Astrocyte of the spinal cord (primary cell): Measurements from ENCODE around the gene KLF16.

Experiments
- DNase-seq: peaks from one replicate; pipeline ENCODE4 v3.0.0; 2011; ENCODE audit warnings: low read depth, low spot score
- H3K4me3 ChIP-seq: 2 replicates; pipeline ENCODE4 v1.5.1; 2011; ENCODE audit warnings: low read depth, mild to moderate bottlenecking, low read length, moderate library complexity
- in situ Hi-C: cut with HindIII; loops from 2 replicates; pipeline ENCODE4 v1.10.0; 2017; ENCODE audit warnings: low sequenced_read_pairs
- TF ChIP-seq, protein P1 (sequence below): IDR thresholded peaks from 2 replicates; pipeline ENCODE4 v1.5.1; 2012; ENCODE audit warnings: low read depth, mild to moderate bottlenecking, low read length, inconsistent platforms

The KLF16 gene

GRCh38 chr19:1807030-1807694, 56.2 kb downstream of the KLF16 start:
- no peak overlapping the region for H3K4me3 ChIP-seq
- in situ Hi-C loops = no loop called here

GRCh38 chr19:1806184-1807029, 57.0 kb downstream of the KLF16 start:
- H3K4me3 ChIP-seq = no peak overlapping the region
- no peak for DNase-seq
- TF ChIP-seq, protein P1, sequence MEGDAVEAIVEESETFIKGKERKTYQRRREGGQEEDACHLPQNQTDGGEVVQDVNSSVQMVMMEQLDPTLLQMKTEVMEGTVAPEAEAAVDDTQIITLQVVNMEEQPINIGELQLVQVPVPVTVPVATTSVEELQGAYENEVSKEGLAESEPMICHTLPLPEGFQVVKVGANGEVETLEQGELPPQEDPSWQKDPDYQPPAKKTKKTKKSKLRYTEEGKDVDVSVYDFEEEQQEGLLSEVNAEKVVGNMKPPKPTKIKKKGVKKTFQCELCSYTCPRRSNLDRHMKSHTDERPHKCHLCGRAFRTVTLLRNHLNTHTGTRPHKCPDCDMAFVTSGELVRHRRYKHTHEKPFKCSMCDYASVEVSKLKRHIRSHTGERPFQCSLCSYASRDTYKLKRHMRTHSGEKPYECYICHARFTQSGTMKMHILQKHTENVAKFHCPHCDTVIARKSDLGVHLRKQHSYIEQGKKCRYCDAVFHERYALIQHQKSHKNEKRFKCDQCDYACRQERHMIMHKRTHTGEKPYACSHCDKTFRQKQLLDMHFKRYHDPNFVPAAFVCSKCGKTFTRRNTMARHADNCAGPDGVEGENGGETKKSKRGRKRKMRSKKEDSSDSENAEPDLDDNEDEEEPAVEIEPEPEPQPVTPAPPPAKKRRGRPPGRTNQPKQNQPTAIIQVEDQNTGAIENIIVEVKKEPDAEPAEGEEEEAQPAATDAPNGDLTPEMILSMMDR = no peak
- in situ Hi-C loops = no loop called here

More at GRCh38 chr19:1807030-1807694, 56.2 kb downstream of the KLF16 start:
- TF ChIP-seq, protein P1 = no peak
- no peak for DNase-seq

DNA sequence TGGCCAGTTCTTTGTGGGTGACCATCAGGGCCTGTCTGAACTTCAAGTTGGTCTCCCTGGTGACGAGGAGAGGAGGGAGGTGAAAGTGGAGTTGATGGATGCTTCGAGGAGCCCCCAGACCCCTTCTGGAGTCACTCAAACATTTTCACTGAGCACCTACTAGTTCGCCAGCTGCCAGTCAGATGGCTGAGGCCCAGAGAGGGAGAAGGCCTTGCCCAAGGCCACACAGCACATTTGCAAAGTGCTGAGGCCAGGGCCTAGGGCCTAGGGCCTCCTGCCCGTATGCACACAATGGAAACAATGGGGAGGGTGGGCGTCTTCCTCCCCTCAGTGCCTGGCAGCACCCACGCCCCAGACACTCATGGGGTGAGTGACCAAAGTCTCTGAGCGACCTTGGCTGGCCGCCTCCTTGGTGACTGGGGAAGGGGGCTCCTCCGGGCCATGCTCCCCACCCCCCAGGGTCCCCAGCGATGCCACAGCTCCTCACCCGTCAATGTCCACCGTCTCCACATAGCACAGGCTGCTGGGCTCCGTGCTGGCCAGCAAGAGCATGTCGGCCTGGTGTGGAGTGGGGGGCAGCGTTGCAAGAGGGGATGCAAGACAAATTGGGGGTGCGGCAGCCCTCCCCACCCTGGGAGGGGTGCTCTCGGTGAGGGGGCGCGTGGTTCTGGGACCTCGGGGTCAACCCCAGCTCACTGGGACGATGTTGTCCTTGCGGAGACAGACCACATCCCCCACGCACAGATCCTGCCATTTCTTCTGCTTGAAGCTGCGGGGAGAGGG, 57.8 kb downstream of the KLF16 start:
- no peak for DNase-seq
- no peak overlapping the region for H3K4me3 ChIP-seq
- TF ChIP-seq, protein P1 = no peak
- in situ Hi-C loops = no loop called here

- DNase-seq = no peak
- in situ Hi-C loops = no loop called here
- no peak overlapping the region for H3K4me3 ChIP-seq
- TF ChIP-seq, protein P1 = no peak
These were observed 58.5 kb downstream of the KLF16 start for GRCh38 chr19:1804858-1805257.
